Esophagus squamous epithelium (tissue), 4 donors: ENCODE measurements around the gene CIBAR2.

Experiments
- CTCF ChIP-seq, 6 experiments: fragments of 450-650 bp in 4 of 6; fragments of 200-600 bp in 2 of 6; sonication (generic) in 2 of 6; IDR thresholded peaks; one replicate each; pipeline ENCODE4 v1.5.1; 2016 to 2019; ENCODE audit warnings: antibody characterized with exemption in 6 of 6, mild to moderate bottlenecking in 4 of 6, moderate library complexity in 4 of 6
- POLR2A ChIP-seq, 4 donors: fragments of 450-650 bp; IDR thresholded peaks; one replicate each; pipeline ENCODE4 v1.6.1; 2017; ENCODE audit warnings: antibody characterized with exemption in 4 of 4, mild to moderate bottlenecking in 4 of 4, moderate library complexity in 3 of 4

GRCh38 chr16:85055493-85056210 is 56.6 kb downstream of the CIBAR2 start:
- TF ChIP-seq POLR2A (IDR thresholded peaks at IDR 0.05): peak in 1 of 4 donors; percentile 29
- TF ChIP-seq CTCF (IDR thresholded peaks at IDR 0.05): no peak
